Measurements from ENCODE around the gene CPA4.

GRCh38 chr7:130273081-130273932 lies 19.7 kb upstream of the CPA4 start:
- TF ChIP-seq CTCF (IDR thresholded peaks at IDR 0.05) = no peak
- TF ChIP-seq POLR2A (IDR thresholded peaks at IDR 0.05) = peak in 2 of 3 donors; percentile 61 to 64
